ENCODE measurements around the gene SPTBN2.

GRCh38 chr11:66716996-66717395, 12.0 kb downstream of the SPTBN2 start:
- TF ChIP-seq, protein P1, sequence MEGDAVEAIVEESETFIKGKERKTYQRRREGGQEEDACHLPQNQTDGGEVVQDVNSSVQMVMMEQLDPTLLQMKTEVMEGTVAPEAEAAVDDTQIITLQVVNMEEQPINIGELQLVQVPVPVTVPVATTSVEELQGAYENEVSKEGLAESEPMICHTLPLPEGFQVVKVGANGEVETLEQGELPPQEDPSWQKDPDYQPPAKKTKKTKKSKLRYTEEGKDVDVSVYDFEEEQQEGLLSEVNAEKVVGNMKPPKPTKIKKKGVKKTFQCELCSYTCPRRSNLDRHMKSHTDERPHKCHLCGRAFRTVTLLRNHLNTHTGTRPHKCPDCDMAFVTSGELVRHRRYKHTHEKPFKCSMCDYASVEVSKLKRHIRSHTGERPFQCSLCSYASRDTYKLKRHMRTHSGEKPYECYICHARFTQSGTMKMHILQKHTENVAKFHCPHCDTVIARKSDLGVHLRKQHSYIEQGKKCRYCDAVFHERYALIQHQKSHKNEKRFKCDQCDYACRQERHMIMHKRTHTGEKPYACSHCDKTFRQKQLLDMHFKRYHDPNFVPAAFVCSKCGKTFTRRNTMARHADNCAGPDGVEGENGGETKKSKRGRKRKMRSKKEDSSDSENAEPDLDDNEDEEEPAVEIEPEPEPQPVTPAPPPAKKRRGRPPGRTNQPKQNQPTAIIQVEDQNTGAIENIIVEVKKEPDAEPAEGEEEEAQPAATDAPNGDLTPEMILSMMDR (IDR thresholded peaks at IDR 0.05; ENCODE audit: extremely low read depth in 1 of 2, insufficient read depth in 1 of 2, low read depth in 1 of 2, low read length in 2 of 2) = no peak
- TF ChIP-seq POLR2A (IDR thresholded peaks at IDR 0.05; ENCODE audit: low read depth, low read length) = no peak
- TF ChIP-seq MYC (IDR thresholded peaks at IDR 0.05; ENCODE audit: low read depth, low read length) = no peak
- TF ChIP-seq MAX (IDR thresholded peaks at IDR 0.05; ENCODE audit: insufficient read depth, insufficient read length) = no peak
- TF ChIP-seq EZH2 (IDR thresholded peaks at IDR 0.05; ENCODE audit: borderline replicate concordance, low read depth, low read length, severe bottlenecking) = no peak
- no peak for TF ChIP-seq POLR2AphosphoS5 (IDR thresholded peaks at IDR 0.05; ENCODE audit: insufficient read depth, low read depth, low read length)
- TF ChIP-seq FOS (IDR thresholded peaks at IDR 0.05; ENCODE audit: borderline replicate concordance, insufficient read depth, low read length) = no peak
- no peak for TF ChIP-seq JUN (IDR thresholded peaks at IDR 0.05; ENCODE audit: borderline replicate concordance, insufficient read depth, insufficient read length, low read depth)

Measured in endothelial cell of umbilical vein (primary cell).